ENCODE measurements around the gene PEAK3.

PEAK3 gene

DNA sequence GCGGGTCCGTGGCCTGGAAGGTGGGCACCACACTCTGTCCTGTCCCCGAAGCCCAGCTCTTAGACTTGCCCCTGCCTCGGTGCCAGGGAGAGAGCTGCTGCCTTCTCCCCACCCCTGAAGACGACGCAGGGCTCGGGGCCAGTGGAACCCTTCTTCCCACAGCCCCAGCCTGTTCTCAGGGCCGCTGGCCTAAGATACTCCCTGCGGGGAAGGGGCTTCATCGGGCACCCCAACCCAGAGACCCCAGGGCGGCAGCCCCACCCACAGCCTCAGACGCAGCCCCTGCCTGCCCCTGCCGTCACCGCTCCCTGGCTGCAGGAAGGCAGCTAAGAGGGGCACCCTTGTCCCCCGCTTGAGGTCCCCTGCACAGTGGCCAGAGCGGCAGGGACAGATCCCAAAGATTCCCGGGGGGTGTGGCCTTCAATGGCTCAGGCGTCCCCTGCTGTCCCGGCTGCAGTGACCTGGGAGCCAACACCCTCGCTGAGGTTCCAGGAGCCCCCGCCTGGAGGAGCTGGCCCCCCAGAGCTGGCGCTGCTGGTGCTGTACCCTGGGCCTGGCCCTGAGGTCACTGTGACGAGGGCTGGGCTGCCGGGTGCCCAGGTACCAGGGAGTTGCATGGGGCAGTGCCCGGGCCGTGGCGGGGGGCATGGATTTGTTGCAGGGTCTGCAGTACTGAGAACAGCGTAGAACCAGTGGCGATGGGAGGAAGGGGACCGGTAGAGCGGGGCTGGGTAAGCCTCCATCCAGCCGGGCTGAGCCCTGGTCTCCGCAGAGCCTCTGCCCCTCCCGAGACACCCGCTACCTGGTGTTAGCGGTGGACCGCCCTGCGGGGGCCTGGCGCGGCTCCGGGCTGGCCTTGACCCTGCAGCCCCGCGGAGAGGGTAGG, 31.9 kb downstream of the PEAK3 start:
- no peak for DNase-seq

DNA sequence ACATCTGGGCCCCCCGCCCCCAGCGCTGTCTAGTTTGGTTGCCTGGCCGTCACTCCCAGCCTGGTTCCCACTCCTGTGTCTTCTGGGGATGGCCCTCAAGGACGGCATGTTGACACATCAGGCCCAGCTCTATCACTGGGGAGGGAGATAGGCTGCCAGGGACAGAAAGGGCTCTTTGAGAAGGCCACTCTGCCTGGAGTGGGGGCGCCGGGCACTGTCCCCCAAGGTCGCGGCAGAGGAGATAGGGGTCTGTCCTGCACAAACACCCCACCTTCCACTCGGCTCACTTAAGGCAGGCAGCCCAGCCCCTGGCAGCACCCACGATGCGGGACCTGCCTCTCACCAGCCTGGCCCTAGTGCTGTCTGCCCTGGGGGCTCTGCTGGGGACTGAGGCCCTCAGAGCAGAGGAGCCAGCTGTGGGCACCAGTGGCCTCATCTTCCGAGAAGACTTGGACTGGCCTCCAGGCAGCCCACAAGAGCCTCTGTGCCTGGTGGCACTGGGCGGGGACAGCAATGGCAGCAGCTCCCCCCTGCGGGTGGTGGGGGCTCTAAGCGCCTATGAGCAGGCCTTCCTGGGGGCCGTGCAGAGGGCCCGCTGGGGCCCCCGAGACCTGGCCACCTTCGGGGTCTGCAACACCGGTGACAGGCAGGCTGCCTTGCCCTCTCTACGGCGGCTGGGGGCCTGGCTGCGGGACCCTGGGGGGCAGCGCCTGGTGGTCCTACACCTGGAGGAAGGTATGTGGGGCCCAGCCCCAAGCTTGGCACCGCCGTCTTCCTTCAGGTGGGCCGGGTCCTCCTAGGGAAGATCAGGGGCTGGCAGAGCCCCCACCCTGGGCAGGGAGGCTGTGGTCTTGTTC, 32.7 kb downstream of the PEAK3 start, which contains the start of gene AMH:
Gene AMH (plus strand): TSS at position 314 of the 857 bp plus-strand sequence. CDS start 10 bp downstream, at position 324.
- DNase-seq: no peak

DNA sequence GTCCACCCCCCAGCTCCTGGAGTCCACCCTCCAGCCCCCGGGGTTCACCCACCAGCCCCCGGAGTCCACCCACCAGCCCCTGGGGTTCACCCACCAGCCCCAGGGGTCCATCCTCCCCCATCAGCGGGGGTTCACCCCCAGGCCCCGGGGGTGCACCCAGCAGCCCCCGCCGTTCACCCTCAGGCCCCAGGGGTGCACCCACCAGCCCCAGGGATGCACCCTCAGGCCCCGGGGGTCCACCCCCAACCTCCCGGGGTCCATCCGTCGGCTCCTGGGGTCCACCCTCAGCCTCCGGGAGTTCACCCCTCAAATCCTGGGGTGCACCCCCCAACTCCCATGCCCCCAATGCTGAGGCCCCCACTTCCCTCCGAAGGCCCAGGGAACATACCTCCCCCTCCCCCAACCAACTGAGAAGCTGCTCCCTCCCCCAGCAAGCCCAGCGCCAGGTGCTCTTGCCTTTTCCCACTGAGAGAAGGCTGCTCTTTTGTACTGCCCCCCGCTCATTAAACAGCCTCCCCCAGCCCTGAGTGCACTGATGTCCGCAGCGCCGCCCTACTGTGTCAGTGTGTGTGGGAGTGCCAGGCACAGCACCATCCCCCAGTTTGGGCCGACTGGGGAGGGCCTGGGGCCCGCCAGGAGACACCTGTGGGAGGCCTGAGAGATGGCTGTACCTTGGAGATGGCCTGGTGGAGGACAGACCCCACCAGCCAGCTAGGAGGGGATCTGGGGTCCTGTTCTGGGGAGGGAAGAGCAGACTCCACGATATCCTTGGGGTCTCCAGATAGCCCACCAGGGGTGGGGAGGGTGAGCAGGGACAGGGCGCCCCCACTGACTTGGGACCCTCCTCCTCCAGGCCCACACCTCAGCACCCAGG, 33.6 kb downstream of the PEAK3 start:
- DNase-seq: no peak

DNA sequence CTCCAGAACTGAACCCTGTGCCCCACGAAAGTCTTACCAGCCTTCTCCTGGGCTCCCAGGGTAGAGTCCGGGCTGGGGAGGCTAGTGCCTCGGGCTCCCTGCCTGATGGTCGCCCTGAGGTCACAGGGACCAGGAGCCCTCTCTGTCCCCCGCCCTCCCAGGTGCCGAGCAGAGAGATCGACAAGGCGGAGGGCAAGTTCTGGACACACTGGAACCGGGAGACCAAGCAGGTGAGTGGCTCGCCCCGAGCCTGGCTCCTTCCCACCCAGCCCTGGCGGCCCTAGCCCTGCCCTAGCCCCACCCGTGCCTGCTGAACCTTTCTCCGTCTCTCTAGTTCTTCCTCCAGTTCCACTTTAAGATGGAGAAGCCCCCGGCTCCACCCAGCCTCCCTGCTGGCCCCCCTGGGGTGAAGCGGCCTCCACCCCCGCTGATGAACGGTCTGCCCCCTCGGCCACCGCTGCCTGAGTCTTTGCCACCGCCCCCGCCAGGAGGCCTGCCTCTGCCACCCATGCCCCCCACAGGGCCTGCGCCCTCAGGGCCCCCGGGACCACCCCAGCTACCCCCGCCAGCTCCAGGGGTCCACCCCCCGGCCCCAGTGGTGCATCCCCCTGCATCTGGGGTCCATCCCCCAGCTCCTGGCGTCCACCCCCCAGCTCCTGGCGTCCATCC, 34.4 kb downstream of the PEAK3 start:
- DNase-seq: no peak

DNA sequence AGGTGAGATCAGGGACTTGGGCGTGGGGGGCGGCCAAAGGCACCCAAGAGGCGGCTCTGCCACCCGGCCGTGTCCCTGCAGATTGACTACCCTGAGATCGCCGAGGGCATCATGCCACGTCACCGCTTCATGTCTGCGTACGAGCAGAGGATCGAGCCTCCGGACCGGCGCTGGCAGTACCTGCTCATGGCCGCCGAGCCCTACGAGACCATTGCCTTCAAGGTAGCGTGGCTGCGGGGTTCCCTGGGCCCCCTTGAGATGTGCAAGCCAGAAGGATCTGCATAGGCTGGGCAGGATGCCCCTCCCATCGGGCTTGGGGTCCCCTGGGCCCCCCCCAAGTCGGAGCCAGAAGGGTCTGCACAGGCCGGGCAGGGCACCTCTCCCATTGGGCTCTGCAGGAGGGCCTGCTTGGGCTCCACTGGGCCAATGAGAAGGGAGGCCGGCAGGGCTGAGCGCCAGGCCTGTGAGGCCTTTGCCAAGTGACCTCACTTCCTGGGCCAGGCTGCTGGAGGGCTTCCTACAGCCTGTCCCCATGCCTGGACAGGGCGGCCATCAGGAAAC, 35.1 kb downstream of the PEAK3 start:
- DNase-seq: no peak

DNA sequence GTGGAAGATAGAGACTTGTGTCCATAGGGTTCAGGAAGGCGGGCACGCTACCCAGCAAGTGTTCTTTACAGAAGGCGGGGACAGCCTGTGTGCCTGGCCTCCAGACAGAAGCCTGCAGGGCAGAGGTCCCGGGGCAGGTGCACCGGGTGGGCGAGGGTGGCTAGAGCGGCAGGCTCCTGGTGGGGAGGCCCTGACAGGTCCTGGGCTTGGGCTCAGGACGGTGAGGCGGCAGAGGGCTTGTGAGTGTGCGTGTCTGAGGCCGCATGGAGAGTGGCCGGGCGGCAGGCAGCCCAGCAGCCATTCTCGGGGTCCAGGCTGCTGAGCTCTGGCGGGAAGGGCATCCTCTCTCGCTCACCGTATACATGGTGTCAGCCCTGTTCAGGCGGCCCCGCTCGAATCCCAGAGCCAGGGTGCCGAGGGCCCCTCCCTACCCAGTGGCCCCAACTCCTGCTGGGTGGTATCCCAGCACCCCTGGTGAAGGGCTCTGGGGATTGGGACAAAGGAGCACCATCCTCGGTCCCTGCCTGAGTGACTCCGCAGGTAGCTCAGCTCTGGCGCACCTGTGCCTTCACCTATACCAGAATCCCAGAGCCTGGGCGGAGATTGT, 35.9 kb downstream of the PEAK3 start:
- no peak for DNase-seq

DNA sequence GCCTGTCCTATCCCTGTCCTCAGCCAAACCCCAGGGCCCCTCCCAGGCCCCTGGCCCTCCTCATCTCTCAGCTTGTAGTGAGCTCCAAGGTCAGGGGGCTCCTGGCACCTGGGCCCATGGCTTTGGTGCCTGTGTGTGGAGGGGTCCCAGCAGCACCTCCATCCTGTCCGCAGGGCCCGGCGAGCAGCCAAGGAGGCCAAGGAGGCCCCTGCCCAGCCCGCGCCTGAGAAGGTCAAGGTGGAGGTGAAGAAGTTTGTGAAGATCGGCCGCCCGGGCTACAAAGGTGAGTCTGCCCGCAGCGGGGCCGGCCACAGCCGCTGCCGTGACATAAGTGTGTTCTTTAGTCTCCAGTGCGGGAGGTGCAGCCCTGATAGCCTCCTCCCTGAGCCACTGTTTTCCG, 36.7 kb downstream of the PEAK3 start:
- DNase-seq: no peak

DNA sequence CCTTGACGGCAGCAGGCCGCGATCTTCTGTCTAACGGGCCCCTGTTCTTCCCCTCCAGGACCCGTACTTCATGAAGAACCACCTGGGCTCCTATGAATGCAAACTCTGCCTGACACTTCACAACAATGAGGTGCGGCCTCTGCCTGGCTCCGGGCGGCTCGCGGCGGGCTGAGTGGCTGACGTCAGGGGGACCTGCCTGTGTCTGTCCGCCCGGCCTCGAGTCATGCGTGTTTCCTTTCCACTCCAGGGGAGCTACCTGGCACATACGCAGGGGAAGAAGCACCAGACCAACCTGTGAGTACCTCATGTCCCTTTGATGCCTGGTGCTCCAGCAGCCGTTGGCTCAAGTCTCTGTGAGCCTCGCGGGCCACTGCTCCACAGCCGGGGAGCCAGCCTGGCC, 37.5 kb downstream of the PEAK3 start:
- DNase-seq: no peak

DNA sequence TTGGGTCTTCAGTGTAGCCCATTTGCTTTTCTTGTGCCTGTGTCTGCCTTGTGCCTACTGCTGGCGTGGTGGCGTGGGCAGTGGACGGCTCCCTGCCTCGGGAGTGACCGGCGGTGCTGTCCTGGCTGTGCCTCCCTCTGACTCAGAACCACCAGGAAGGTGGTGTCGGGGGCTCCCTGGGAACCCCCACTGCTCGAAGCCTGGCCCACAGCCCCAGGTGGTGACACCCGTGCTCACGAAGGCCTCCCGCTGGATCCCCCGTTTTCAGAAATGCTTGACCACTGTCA, 37.9 kb downstream of the PEAK3 start:
- no peak for DNase-seq

DNA sequence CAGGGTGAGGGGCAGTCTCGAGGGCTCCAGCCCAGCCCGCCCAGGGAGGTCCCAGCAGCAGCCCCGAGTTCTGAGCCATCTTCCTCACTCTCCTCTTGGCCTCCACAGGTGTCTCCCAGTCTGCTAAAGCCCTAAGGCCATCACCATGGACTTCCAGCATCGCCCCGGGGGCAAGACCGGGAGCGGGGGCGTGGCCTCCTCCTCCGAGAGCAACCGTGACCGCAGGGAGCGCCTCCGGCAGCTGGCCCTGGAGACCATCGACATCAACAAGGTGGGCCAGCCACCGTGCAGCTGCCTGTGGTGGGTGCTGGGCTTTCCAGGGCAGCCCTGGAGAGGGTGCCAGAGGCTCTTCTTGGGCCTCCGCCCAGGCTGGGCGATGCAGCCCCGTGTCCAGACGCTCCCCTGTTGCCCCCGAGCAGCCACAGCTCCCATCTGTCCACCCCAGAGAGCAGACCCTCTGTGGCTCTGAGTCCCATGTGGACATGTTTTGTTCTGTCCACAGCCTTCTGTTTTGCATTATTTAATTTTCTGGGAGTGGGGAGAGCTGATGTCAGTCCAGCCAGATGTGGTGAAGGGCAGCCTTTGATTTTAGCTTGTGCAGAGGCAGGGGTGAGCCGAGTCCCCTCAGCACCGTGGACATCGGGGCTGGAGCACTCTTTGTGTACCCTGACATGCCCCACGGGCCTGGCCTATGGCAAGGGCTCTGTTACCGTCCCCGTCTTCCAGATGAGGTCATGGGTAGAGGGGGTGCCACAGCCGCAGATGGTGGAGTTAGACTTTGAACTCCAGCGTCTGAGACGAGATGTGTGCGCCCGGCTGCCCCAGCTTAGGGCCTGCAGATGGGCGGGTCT, 38.5 kb downstream of the PEAK3 start:
- no peak for DNase-seq

DNA sequence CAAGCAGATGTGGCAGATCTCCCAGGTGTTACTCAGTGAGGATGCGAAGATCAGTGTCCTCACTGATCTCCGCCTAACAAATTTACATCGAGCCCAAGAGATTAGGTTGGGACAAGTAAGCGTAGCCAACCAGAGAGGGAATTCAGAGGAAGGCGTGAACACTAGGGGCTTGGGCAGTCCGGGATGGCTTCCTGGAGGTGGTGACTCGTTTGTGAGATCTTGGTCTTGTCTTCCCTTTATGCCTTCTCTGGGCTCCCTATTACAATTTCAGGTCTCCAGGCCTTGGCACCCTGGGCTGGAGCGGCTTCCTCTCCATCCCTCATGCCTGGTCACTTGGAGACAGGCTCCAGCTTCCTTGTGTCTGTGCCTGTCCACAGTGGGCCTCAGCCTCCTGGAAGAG, 39.2 kb downstream of the PEAK3 start:
- DNase-seq: no peak

DNA sequence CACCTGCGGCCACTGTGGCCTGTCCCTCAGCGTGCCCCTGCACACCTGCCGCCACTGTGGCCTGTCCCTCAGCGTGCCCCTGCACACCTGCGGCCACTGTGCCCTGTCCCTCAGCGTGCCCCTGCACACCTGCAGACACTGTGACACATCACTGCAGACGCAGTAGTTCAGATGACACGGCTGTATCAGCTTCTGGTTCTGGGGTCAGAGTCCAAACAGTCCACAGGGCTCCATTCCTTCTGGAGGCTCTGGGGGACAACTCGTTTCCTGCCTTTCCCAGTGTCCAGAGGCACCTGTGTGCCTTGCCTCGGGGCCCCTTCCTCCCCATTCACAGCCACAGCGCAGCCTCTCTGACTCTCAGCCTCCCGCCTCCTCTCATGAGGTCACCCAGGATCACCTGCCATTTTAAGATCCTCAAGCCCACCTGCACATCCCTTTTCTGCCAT, 39.9 kb downstream of the PEAK3 start:
- no peak for DNase-seq

DNA sequence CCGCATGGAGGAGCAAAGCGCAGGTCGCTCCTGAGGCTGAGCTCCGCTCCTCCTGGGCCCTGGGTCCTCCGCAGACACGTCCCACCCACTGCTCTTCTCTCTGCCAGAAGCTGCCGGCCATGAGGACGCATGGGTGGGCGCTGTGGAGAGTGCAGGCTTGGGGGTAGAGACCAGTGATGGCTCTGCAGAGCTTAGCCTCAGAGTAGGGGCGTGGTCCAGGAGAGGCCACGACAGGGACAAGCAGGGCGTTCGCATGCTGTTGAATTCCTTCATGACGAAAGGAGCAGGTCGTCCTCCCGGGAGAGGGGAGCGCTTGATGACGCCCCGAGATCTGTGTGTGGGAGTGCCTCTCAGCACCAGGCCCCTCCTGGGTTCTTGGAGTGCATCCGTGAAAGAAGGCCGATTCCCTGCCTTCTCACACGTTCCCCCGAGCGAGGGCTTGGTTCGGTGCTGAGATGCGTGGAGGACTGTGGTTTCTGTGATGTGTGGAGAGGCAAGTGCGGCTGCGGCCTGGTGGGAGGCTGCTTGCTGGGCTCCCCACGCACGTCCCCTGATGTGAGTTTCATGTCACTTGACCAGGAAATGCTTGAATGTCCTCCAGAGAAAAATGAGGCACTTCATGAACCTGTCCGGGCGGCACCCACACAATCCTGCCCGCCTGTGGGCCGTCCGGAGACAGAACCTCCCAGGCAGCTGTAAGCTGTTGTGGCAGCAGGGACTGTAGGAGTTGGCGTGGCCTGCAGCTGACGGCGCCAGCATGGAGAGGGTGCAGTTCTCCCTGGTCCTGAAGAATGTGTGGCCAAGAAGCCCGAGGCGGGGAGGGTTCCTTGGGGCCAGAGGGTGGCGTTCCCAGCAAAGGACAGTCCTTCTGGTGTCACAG, 40.9 kb downstream of the PEAK3 start:
- no peak for DNase-seq

DNA sequence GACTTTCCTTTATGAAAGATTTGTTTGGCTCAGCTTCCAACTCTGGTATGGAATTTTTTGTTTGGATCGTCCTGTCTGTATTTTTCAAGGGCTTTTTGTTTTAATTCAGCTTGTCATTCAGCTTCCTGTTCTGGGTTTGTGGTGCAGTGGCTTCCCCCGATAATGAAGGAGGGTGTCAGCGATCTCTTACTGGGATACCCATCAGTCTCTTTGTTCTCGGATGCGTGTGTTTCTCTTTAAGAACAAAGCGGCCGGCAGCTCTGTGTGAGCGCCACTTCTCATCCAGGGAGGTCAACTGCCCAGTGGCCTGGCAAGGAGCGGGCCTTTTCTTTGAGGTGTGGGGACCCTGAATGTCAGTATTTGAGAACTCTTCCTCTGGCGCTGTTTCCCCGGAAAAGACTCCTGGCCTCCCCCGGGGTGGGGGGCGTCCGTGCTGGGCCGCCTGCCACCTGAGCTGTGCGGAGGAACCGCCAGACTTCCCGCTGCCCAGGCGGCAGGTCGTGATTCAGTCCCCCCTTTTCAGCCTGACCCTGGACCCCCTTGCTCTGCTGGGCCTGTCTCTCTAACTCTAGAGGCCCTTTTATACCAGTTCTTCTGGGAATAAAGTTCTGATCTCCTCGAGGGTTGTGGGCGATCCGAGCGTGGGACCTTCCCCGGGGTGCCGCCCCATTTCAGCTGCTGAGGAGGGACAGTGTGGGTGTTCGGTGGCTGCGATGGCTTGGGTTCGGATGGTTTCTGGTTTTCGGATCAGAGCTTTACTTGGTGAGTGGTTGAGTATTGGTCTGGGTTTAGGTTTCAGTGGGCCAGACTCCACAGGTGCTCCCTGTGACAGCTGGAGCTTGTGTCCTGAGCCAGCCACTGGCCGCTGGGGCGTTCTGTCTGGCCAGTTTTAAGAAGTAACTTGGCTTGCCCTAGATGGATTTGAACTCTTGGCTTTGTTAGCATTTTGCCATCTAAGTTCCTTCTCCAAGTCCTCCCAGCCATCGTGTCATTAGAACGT, 41.9 kb downstream of the PEAK3 start:
- DNase-seq: peak in 3 of 5 experiments; percentile 33 to 69 (median 52)

DNA sequence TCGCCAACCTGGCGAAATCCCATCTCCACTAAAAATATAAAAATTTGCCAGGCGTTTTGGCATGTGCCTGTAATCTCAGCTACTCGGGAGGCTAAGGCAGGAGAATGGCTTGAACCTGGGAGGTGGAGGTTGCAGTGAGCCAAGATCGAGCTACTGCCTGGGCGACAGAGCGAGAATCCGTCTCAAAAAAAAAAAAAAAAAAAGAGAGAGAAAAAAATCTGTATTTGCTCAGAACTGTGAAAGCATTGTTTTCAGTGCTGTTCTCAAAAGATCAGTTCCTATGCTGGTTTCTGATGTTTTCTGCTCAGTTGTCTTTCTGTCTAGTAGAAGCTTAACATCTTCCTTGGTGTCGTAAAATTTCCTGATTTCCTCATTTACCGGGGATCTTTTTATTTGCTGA, 42.8 kb downstream of the PEAK3 start:
- no peak for DNase-seq

DNA sequence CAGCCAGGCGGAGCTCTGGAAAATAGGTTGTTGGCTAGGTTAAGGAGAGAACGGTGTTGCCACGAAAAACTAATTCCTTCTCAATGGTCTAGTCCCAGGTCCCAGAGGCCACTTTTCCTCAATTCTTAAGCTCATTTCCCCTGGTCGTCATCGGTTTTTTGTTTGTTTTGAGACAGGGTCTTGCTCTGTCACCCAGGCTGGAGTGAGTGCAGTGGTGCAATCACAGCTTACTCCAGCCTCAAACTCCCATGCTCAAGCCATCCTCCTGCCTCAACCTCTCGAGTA, 44.2 kb downstream of the PEAK3 start:
- no peak for DNase-seq

DNA sequence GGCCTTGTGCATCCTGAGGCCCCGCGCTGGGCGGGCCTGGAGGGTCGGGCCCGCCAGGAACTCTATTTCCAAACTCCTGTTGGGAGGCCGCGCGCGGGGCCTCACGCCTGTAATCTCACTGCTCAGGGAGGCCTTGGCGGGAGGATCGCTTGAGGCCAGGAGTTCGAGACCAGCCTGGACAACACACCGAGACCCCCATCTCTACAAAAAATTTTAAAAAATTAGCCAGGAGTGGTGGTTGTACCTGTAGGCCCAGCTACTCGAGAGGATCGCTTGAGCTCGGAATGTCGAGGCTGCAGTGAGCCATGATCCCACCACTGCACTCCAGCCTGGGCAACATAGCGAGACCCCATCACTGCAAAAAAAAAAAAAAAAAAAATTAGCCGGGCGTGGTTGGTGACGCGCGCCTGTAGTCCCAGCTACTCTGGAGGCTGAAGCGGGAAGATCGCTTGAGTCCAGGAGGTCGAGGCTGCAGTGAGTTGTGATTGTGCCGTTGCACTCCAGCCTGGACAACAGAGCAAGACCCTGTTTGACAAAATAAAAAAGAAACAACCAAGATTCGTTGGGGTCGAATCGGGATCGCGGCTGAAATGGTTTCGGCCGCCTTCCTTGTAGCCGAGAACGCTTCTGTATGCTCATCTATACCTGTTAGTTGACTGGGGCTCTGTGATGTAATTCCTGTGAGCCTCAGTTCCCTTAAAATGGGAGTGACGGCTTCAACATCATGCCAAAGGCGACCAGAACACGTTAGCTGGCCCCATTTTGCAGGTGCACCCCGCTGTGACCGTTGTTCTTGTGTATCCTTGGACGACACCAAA, 44.7 kb downstream of the PEAK3 start:
- DNase-seq: no peak

All from T-helper 2 cell (primary cell).